WTC11 (cell line): ENCODE measurements around the gene CAMK2A. TPM values are rescaled to one million over a fixed set of nuclear protein-coding genes. Genes with fewer than 3 reads are reported as not detected.

ENCODE experiments used
- ATAC-seq: fragments of 200-7000 bp; cut with Tn5 transposase; 2 replicates; pipeline ENCODE4 v1.10.0; 2021; ENCODE audit warnings: mild to moderate bottlenecking, moderate library complexity
- CTCF ChIA-PET: fragments of 300-600 bp; sonication (Branson Sonifier 250); formaldehyde crosslinking; loops from one replicate; lab custom pipeline; 2021; ENCODE audit warnings: antibody characterized with exemption; lab: Charles Lee
- POLR2A ChIA-PET: fragments of 350-600 bp; sonication (Branson Sonifier 250); formaldehyde crosslinking; loops from one replicate; lab custom pipeline; 2021; ENCODE audit warnings: antibody characterized with exemption; lab: Charles Lee
- DNase-seq: peaks from one replicate; pipeline ENCODE4 v3.0.0; 2021; ENCODE audit warnings: low spot score
- H3K27ac Mint-ChIP-seq: 2 replicates; pipeline ENCODE4 v1.8.0; 2021; ENCODE audit warnings: mixed read lengths
- H3K27me3 Mint-ChIP-seq: 2 replicates; pipeline ENCODE4 v1.8.0; 2021; ENCODE audit warnings: low read depth, mild to moderate bottlenecking, moderate library complexity, mixed read lengths
- H3K36me3 Mint-ChIP-seq: 2 replicates; pipeline ENCODE4 v1.8.0; 2021; ENCODE audit warnings: mixed read lengths
- H3K4me1 Mint-ChIP-seq: 2 replicates; pipeline ENCODE4 v1.8.0; 2022; ENCODE audit warnings: mixed read lengths
- H3K4me3 Mint-ChIP-seq: 2 replicates; pipeline ENCODE4 v1.8.0; 2021; ENCODE audit warnings: mild to moderate bottlenecking, moderate library complexity, mixed read lengths
- H3K9me3 Mint-ChIP-seq: 2 replicates; pipeline ENCODE4 v1.8.0; 2021; ENCODE audit warnings: mixed read lengths
- IRF2 ChIP-seq: sonication (generic); formaldehyde crosslinking; IDR thresholded peaks from 2 replicates; pipeline ENCODE4 v1.8.0; 2022; ENCODE audit warnings: low read depth, missing genetic modification reagents, borderline replicate concordance
- MYBL2 ChIP-seq: sonication (generic); formaldehyde crosslinking; IDR thresholded peaks from 2 replicates; pipeline ENCODE4 v1.8.1; 2023; ENCODE audit warnings: mild to moderate bottlenecking, moderate library complexity, missing genetic modification reagents
- NFE2L1 ChIP-seq: sonication (generic); formaldehyde crosslinking; IDR thresholded peaks from 2 replicates; pipeline ENCODE4 v1.8.1; 2023; ENCODE audit warnings: missing genetic modification reagents
- RORB ChIP-seq: fragments of 250-450 bp; sonication (Bioruptor Pico); IDR thresholded peaks from 2 replicates; pipeline ENCODE4 v1.9.0; 2021; ENCODE audit warnings: mild to moderate bottlenecking
- SP1 ChIP-seq: sonication (generic); formaldehyde crosslinking; conservative IDR thresholded peaks from 2 replicates; pipeline ENCODE4 v1.8.1; 2022; ENCODE audit warnings: missing genetic modification reagents
- TP53 ChIP-seq: sonication (generic); formaldehyde crosslinking; IDR thresholded peaks from 2 replicates; pipeline ENCODE4 v1.8.1; 2023; ENCODE audit warnings: mild to moderate bottlenecking, missing genetic modification reagents
- ZBTB21 ChIP-seq: sonication (generic); formaldehyde crosslinking; IDR thresholded peaks from 2 replicates; pipeline ENCODE4 v1.8.1; 2023; ENCODE audit warnings: mild to moderate bottlenecking, missing genetic modification reagents, borderline replicate concordance
- ZNF263 ChIP-seq: sonication (generic); formaldehyde crosslinking; IDR thresholded peaks from 2 replicates; pipeline ENCODE4 v1.8.1; 2022; ENCODE audit warnings: low read depth, mild to moderate bottlenecking, moderate library complexity, missing genetic modification reagents
- ZNF317 ChIP-seq: sonication (generic); formaldehyde crosslinking; IDR thresholded peaks from 2 replicates; pipeline ENCODE4 v1.8.1; 2023; ENCODE audit warnings: low read depth, mild to moderate bottlenecking, moderate library complexity, missing genetic modification reagents, borderline replicate concordance
- ZNF396 ChIP-seq: fragments of 250-450 bp; sonication (Bioruptor Pico); IDR thresholded peaks from 2 replicates; pipeline ENCODE4 v1.8.0; 2021; ENCODE audit warnings: mild to moderate bottlenecking, moderate library complexity, borderline replicate concordance
- ZNF416 ChIP-seq: fragments of 250-450 bp; sonication (Bioruptor Pico); IDR thresholded peaks from 2 replicates; pipeline ENCODE4 v1.9.0; 2021; ENCODE audit warnings: mild to moderate bottlenecking, inconsistent platforms
- total RNA-seq: library from RNA; stranded (reverse); gene quantifications from 3 replicates; pipeline ENCODE4 v1.2.3, GENCODE V29; 2021
- TF ChIP-seq, protein P1 (sequence below): fragments of 250-450 bp; sonication (Bioruptor Pico); IDR thresholded peaks from 2 replicates; pipeline ENCODE4 v1.9.0; 2021; ENCODE audit warnings: mild to moderate bottlenecking
- TF ChIP-seq, protein P2 (sequence below): sonication (generic); formaldehyde crosslinking; IDR thresholded peaks from 2 replicates; pipeline ENCODE4 v1.8.0; 2023; ENCODE audit warnings: mild to moderate bottlenecking, missing genetic modification reagents
- TF ChIP-seq, protein P3 (sequence below): sonication (generic); formaldehyde crosslinking; conservative IDR thresholded peaks from 2 replicates; pipeline ENCODE4 v1.8.1; 2022; ENCODE audit warnings: mild to moderate bottlenecking, missing genetic modification reagents
- TF ChIP-seq, protein P4 (sequence below): sonication (generic); formaldehyde crosslinking; IDR thresholded peaks from 2 replicates; pipeline ENCODE4 v1.8.0; 2023; ENCODE audit warnings: missing genetic modification reagents
- TF ChIP-seq, protein P5 (sequence below): sonication (generic); formaldehyde crosslinking; IDR thresholded peaks from 2 replicates; pipeline ENCODE4 v1.8.1; 2022; ENCODE audit warnings: mild to moderate bottlenecking, moderate library complexity, missing genetic modification reagents
- TF ChIP-seq, protein P6 (sequence below): sonication (generic); formaldehyde crosslinking; IDR thresholded peaks from 2 replicates; pipeline ENCODE4 v1.8.0; 2022; ENCODE audit warnings: mild to moderate bottlenecking, missing genetic modification reagents
- TF ChIP-seq, protein P7 (sequence below): fragments of 250-450 bp; sonication (Bioruptor Pico); IDR thresholded peaks from 2 replicates; pipeline ENCODE4 v1.9.0; 2021; ENCODE audit warnings: mild to moderate bottlenecking

Gene CAMK2A
- total RNA-seq, 1 experiment from 2014 or later: 0.13 TPM

DNA sequence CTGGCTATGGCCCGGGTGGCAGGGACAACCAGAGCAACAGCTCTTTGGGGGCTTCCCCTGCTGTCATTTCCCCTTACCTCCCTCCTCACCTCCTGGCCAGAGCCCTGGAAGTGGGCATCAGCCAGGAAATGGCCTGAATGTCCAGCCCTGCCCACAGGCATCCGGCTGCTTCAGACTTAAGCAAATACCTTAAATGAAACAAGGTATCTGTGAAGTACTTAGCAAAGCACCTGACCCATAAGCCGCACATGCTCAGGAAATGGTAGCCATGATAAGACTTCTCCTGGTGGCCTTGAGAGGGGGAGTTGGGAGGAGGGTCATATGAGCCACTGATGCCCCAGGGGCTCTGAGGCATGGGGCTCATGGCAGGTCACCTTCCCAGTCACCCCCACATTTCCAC lies 43.8 kb downstream of the CAMK2A start:
- ATAC-seq: no peak
- no peaks in the 10 kb centered on the region for H3K36me3 Mint-ChIP-seq
- POLR2A ChIA-PET: no interaction called here
- no peak for DNase-seq
- H3K4me3 Mint-ChIP-seq: no peak overlapping the region
- no peaks in the 10 kb centered on the region for H3K9me3 Mint-ChIP-seq
- TF ChIP-seq SP1: no peak
- TF ChIP-seq, all 79 proteins: peak for 0
- CTCF ChIA-PET: interaction anchor here (0.7 to 1.2 kb wide), 4 partner anchors 7 to 105 kb away, joined by 3 to 4 read pairs (median 3); no protein-coding TSS in a partner anchor
- no peaks in the 10 kb centered on the region for H3K4me1 Mint-ChIP-seq
- H3K27me3 Mint-ChIP-seq: no peaks in the 10 kb centered on the region
- no peak overlapping the region for H3K27ac Mint-ChIP-seq

DNA sequence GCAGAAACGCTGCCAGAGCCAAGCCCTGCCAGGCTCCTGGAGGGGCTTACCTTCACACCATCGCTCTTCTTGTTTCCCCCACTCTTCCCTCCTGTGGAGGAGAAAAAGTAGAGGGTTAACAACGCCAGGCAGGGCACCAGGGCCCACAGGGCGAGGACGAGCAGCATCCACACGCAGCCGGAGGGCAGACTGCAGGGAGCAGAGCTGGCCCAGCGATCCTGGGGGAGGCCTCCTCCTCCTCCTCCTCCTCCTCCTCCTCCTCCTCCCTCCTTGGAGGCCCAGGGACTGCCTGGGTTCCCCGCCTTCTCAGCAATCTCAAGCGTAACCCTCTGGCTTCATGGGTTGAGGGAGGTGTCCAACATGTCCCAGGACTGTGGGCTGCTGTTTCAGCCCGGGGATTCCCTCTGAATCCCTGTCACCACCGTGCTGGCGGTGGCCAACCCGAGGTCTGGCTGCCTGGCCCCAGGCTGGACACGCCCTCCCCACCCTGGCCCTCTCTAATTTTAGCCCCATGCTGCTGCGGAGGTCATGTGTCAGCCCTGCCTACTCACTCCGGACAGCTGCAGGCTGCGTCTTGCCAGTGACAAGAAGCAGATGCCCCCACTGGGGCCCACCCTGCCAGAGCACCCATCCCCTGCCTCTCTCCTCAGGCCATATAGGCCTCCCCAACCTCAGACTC lies 44.3 kb downstream of the CAMK2A start:
- CTCF ChIA-PET: interaction anchor here (1.2 kb wide), 1 partner anchor 8 kb away, joined by 3 read pairs; no protein-coding TSS in a partner anchor
- DNase-seq (no peak), ATAC-seq (no peak)
- TF ChIP-seq, protein P1, sequence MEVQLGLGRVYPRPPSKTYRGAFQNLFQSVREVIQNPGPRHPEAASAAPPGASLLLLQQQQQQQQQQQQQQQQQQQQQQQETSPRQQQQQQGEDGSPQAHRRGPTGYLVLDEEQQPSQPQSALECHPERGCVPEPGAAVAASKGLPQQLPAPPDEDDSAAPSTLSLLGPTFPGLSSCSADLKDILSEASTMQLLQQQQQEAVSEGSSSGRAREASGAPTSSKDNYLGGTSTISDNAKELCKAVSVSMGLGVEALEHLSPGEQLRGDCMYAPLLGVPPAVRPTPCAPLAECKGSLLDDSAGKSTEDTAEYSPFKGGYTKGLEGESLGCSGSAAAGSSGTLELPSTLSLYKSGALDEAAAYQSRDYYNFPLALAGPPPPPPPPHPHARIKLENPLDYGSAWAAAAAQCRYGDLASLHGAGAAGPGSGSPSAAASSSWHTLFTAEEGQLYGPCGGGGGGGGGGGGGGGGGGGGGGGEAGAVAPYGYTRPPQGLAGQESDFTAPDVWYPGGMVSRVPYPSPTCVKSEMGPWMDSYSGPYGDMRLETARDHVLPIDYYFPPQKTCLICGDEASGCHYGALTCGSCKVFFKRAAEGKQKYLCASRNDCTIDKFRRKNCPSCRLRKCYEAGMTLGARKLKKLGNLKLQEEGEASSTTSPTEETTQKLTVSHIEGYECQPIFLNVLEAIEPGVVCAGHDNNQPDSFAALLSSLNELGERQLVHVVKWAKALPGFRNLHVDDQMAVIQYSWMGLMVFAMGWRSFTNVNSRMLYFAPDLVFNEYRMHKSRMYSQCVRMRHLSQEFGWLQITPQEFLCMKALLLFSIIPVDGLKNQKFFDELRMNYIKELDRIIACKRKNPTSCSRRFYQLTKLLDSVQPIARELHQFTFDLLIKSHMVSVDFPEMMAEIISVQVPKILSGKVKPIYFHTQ (CRISPR knock-in tag): no peak
- TF ChIP-seq, protein P2, sequence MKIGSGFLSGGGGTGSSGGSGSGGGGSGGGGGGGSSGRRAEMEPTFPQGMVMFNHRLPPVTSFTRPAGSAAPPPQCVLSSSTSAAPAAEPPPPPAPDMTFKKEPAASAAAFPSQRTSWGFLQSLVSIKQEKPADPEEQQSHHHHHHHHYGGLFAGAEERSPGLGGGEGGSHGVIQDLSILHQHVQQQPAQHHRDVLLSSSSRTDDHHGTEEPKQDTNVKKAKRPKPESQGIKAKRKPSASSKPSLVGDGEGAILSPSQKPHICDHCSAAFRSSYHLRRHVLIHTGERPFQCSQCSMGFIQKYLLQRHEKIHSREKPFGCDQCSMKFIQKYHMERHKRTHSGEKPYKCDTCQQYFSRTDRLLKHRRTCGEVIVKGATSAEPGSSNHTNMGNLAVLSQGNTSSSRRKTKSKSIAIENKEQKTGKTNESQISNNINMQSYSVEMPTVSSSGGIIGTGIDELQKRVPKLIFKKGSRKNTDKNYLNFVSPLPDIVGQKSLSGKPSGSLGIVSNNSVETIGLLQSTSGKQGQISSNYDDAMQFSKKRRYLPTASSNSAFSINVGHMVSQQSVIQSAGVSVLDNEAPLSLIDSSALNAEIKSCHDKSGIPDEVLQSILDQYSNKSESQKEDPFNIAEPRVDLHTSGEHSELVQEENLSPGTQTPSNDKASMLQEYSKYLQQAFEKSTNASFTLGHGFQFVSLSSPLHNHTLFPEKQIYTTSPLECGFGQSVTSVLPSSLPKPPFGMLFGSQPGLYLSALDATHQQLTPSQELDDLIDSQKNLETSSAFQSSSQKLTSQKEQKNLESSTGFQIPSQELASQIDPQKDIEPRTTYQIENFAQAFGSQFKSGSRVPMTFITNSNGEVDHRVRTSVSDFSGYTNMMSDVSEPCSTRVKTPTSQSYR (CRISPR knock-in tag): no peak
- peak; percentile 35; the same call in 1 of the 2 replicates for TF ChIP-seq ZNF263 (CRISPR knock-in tag)
- no peak for TF ChIP-seq NFE2L1 (CRISPR knock-in tag)
- TF ChIP-seq, protein P3, sequence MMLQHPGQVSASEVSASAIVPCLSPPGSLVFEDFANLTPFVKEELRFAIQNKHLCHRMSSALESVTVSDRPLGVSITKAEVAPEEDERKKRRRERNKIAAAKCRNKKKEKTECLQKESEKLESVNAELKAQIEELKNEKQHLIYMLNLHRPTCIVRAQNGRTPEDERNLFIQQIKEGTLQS (CRISPR knock-in tag): no peak
- no peak for TF ChIP-seq ZNF396
- TF ChIP-seq, protein P4, sequence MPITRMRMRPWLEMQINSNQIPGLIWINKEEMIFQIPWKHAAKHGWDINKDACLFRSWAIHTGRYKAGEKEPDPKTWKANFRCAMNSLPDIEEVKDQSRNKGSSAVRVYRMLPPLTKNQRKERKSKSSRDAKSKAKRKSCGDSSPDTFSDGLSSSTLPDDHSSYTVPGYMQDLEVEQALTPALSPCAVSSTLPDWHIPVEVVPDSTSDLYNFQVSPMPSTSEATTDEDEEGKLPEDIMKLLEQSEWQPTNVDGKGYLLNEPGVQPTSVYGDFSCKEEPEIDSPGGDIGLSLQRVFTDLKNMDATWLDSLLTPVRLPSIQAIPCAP (CRISPR knock-in tag): no peak
- Mint-ChIP-seq H3K27ac (no peak overlapping the region), H3K36me3 (no peaks in the 10 kb centered on the region), H3K4me3 (no peak overlapping the region), H3K4me1 (no peaks in the 10 kb centered on the region), H3K9me3 (no peaks in the 10 kb centered on the region), H3K27me3 (no peaks in the 10 kb centered on the region)
- POLR2A ChIA-PET: no interaction called here

DNA sequence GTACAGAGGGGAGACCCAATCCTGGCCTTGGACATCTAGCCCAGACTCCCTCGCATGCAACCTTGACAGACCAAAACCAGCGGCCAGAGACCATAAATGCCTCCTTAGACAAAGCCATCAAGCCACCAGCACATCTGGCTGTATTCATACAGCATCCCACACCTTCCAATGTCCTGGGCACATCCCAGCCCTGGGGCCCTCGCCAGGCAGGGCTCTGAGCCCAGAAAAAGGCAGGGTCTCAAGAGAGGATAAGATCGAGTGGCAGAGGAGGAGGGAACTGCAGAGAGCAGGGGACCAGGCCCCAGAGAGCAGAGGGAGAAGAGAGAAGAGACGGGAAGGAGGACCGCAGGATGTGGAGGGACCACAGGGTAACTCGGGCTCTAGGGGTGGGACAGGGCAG lies 45.4 kb downstream of the CAMK2A start:
- Mint-ChIP-seq H3K4me3 (no peak overlapping the region), H3K27me3 (no peaks in the 10 kb centered on the region), H3K9me3 (no peaks in the 10 kb centered on the region), H3K27ac (no peak overlapping the region), H3K4me1 (no peaks in the 10 kb centered on the region), H3K36me3 (no peaks in the 10 kb centered on the region)
- DNase-seq (no peak), ATAC-seq (no peak)
- POLR2A ChIA-PET: no interaction called here
- CTCF ChIA-PET: interaction anchor here (1.2 kb wide), 1 partner anchor 9 kb away, joined by 3 read pairs; no protein-coding TSS in a partner anchor
- TF ChIP-seq, protein P5, sequence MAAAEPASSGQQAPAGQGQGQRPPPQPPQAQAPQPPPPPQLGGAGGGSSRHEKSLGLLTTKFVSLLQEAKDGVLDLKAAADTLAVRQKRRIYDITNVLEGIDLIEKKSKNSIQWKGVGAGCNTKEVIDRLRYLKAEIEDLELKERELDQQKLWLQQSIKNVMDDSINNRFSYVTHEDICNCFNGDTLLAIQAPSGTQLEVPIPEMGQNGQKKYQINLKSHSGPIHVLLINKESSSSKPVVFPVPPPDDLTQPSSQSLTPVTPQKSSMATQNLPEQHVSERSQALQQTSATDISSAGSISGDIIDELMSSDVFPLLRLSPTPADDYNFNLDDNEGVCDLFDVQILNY: no peak
- TF ChIP-seq ZBTB21 (CRISPR knock-in tag) (no peak), ZNF416 (CRISPR knock-in tag) (no peak), MYBL2 (no peak), ZNF317 (CRISPR knock-in tag) (no peak), IRF2 (CRISPR knock-in tag) (no peak), RORB (CRISPR knock-in tag) (no peak), TP53 (CRISPR knock-in tag) (no peak)
- TF ChIP-seq, protein P6, sequence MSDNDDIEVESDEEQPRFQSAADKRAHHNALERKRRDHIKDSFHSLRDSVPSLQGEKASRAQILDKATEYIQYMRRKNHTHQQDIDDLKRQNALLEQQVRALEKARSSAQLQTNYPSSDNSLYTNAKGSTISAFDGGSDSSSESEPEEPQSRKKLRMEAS (CRISPR knock-in tag): no peak
- TF ChIP-seq, protein P7, sequence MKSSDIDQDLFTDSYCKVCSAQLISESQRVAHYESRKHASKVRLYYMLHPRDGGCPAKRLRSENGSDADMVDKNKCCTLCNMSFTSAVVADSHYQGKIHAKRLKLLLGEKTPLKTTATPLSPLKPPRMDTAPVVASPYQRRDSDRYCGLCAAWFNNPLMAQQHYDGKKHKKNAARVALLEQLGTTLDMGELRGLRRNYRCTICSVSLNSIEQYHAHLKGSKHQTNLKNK (CRISPR knock-in tag): no peak
- TF ChIP-seq, protein P2 (CRISPR knock-in tag): no peak
